CD4-positive, alpha-beta T cell (primary cell): ENCODE data around the gene THOC5. TPM values are rescaled to one million over a fixed set of nuclear protein-coding genes. Genes with fewer than 3 reads are reported as not detected.

Experiments
- ATAC-seq: fragments of 200-7000 bp; cut with Tn5 transposase; one replicate; pipeline ENCODE4 v1.10.0; 2022; ENCODE audit warnings: mild to moderate bottlenecking; ENCODE audit not compliant: poor library complexity
- CTCF ChIA-PET: fragments of 350-600 bp; sonication (Branson Sonifier 250); formaldehyde crosslinking; loops from one replicate; lab custom pipeline; 2021; ENCODE audit warnings: antibody characterized with exemption, inconsistent platforms; lab: Charles Lee
- POLR2A ChIA-PET: fragments of 350-600 bp; sonication (Branson Sonifier 250); formaldehyde crosslinking; loops from one replicate; lab custom pipeline; 2021; ENCODE audit warnings: antibody characterized with exemption, inconsistent platforms; lab: Charles Lee
- DNase-seq, 14 experiments: peaks; one replicate each; pipeline ENCODE4 v3.0.0-alpha.2; 2013 to 2020; ENCODE audit warnings: mixed read lengths in 2 of 14
- H3K27ac ChIP-seq, 2 donors: one replicate each; pipeline versions ENCODE4 v1.5.1 to v1.7.0; 2013; ENCODE audit warnings: low read length in 2 of 2, low read depth in 1 of 2, mild to moderate bottlenecking in 1 of 2
- H3K27me3 ChIP-seq, 2 experiments: 1 replicate in 1 of 2; 2 replicates in 1 of 2; pipeline versions ENCODE4 v1.6.1 to v1.7.0; 2013; ENCODE audit warnings: low read length in 2 of 2, control low read depth in 1 of 2, mild to moderate bottlenecking in 1 of 2, moderate library complexity in 1 of 2; ENCODE audit not compliant: insufficient read depth in 2 of 2, control insufficient read depth in 1 of 2
- H3K36me3 ChIP-seq: one replicate; pipeline ENCODE4 v1.6.1; 2013; ENCODE audit warnings: low read length, control low read depth; ENCODE audit not compliant: insufficient read depth
- H3K4me1 ChIP-seq: one replicate; pipeline ENCODE4 v1.6.1; 2013; ENCODE audit warnings: low read length, control low read depth; ENCODE audit not compliant: insufficient read depth
- H3K4me3 ChIP-seq: one replicate; pipeline ENCODE4 v1.5.1; 2013; ENCODE audit warnings: mild to moderate bottlenecking, low read length, moderate library complexity
- H3K9me3 ChIP-seq, 2 experiments: 1 replicate in 1 of 2; 2 replicates in 1 of 2; pipeline versions ENCODE4 v1.6.1 to v1.7.0; 2013; ENCODE audit warnings: low read length in 2 of 2, mild to moderate bottlenecking in 2 of 2, control low read depth in 1 of 2, moderate library complexity in 1 of 2; ENCODE audit not compliant: control insufficient read depth in 1 of 2, insufficient read depth in 1 of 2
- H3K27ac Mint-ChIP-seq: one replicate; pipeline ENCODE4 v1.8.0; 2020; ENCODE audit warnings: mixed read lengths
- H3K27me3 Mint-ChIP-seq: one replicate; pipeline ENCODE4 v1.8.0; 2021; ENCODE audit warnings: mixed read lengths
- H3K36me3 Mint-ChIP-seq: one replicate; pipeline ENCODE4 v1.8.0; 2021; ENCODE audit warnings: low read depth, mixed read lengths
- H3K4me1 Mint-ChIP-seq: one replicate; pipeline ENCODE4 v1.8.0; 2021; ENCODE audit warnings: low read depth, mixed read lengths
- H3K4me3 Mint-ChIP-seq: one replicate; pipeline ENCODE4 v1.8.0; 2020; ENCODE audit warnings: mild to moderate bottlenecking, mixed read lengths
- H3K9me3 Mint-ChIP-seq: one replicate; pipeline ENCODE4 v1.8.0; 2020; ENCODE audit warnings: mixed read lengths
- intact Hi-C, 2 experiments: fragments of 100-400 bp; cut with DNase I in 1 of 2; cut with micrococcal nuclease in 1 of 2; formaldehyde crosslinking; loops; one replicate each; pipeline versions ENCODE4 v1.15.1 to v1.9.0; 2023 to 2025; cut with DNase I, micrococcal nuclease
- total RNA-seq, 174 experiments: library from RNA in 2 of 174; stranded (reverse) in 2 of 174; gene quantifications; one replicate each; pipeline ENCODE4 v1.2.3 and lab custom pipeline; 2021 to 2026
- TF ChIP-seq, protein P1 (sequence below): fragments of 200-600 bp; IDR thresholded peaks from one replicate; pipeline ENCODE4 v1.8.0; 2022; ENCODE audit warnings: antibody characterized with exemption, mild to moderate bottlenecking

The THOC5 gene
- total RNA-seq, 2 experiments from 2014 or later = 27.1 to 32.9 TPM

DNA sequence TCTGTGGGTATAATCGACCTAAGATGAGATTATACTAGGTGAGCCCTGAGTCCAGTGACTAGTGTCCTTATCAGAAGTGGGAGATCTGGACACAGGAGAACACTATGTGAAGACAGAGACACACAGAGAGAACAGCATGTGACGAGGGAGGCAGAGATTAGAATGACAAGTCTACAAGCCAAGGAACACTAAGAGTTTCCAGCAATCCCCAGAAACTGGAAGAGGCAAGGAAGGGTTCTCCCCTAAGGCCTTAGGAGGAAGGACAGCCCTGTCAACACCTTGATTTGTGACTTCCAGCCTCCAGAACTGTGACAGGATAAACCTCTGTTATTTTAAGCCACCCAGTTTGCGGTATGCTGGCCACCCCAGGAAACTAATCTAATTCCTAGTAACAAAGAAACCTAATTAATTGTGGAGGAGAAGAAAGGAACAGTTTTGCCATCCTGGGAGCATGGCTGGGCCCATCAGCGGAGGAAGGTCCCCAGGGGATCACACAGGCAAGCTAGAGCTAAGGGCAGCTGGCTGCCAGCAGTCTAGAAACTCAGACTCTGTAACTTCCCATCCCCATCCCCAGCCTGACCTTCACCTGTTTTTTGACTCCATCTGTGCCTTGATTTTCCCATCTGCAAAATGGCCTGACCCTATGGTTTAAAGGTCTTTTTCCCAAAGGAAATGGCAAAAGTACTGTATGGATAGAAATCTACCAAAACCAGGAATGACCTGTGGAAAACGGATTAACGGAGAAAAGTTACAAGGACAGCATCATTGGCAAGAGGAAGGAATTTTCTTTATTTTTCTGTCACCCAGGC, 10.3 kb upstream of the THOC5 start:
- POLR2A ChIA-PET = interaction anchor here (1.0 kb wide), 1 partner anchor 10 kb away, joined by 4 read pairs; the partner anchor contains the start of gene THOC5
- CTCF ChIA-PET = no interaction called here
- H3K36me3 ChIP-seq = peaks cover 57% of the 10 kb centered on the region
- no peaks in the 10 kb centered on the region for H3K27me3 ChIP-seq
- H3K27ac ChIP-seq = no peak overlapping the region
- H3K4me3 Mint-ChIP-seq = no peak overlapping the region
- no peak for DNase-seq
- H3K4me3 ChIP-seq = no peak overlapping the region
- peaks cover 54% of the 10 kb centered on the region for H3K36me3 Mint-ChIP-seq
- no peak overlapping the region for H3K27ac Mint-ChIP-seq
- H3K27me3 Mint-ChIP-seq = no peaks in the 10 kb centered on the region
- H3K9me3 ChIP-seq = no peaks in the 10 kb centered on the region
- ATAC-seq = no peak
- intact Hi-C loops = no loop called here
- H3K4me1 Mint-ChIP-seq = no peaks in the 10 kb centered on the region
- H3K9me3 Mint-ChIP-seq = no peaks in the 10 kb centered on the region
- H3K4me1 ChIP-seq = no peaks in the 10 kb centered on the region
- TF ChIP-seq, protein P1, sequence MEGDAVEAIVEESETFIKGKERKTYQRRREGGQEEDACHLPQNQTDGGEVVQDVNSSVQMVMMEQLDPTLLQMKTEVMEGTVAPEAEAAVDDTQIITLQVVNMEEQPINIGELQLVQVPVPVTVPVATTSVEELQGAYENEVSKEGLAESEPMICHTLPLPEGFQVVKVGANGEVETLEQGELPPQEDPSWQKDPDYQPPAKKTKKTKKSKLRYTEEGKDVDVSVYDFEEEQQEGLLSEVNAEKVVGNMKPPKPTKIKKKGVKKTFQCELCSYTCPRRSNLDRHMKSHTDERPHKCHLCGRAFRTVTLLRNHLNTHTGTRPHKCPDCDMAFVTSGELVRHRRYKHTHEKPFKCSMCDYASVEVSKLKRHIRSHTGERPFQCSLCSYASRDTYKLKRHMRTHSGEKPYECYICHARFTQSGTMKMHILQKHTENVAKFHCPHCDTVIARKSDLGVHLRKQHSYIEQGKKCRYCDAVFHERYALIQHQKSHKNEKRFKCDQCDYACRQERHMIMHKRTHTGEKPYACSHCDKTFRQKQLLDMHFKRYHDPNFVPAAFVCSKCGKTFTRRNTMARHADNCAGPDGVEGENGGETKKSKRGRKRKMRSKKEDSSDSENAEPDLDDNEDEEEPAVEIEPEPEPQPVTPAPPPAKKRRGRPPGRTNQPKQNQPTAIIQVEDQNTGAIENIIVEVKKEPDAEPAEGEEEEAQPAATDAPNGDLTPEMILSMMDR = no peak

DNA sequence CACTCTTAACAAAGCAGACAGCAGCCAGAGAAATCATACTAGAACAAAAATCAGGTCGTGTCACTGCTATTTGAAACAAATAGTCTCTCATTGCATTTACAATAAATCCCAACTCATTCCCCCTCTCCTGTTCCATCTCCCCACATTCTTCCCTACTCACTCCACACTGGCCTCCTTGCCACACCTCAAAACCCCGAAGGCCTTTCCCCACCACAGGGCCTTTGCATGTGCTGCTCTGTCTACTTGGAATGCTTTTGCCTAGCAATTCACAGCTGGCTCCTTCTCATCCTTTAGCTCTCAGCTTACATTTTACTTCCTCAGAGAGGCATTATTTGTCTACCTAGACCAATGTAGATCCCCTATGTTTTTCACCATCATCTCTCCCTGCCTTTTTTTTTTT, 6.3 kb upstream of the THOC5 start:
- no peak overlapping the region for H3K4me3 Mint-ChIP-seq
- H3K36me3 ChIP-seq = peaks cover 68% of the 10 kb centered on the region
- no peaks in the 10 kb centered on the region for H3K9me3 Mint-ChIP-seq
- no peak overlapping the region for H3K4me3 ChIP-seq
- H3K27me3 ChIP-seq = no peaks in the 10 kb centered on the region
- H3K27me3 Mint-ChIP-seq = no peaks in the 10 kb centered on the region
- no peak overlapping the region for H3K27ac ChIP-seq
- no peaks in the 10 kb centered on the region for H3K4me1 ChIP-seq
- peaks cover 73% of the 10 kb centered on the region for H3K36me3 Mint-ChIP-seq
- no peaks in the 10 kb centered on the region for H3K4me1 Mint-ChIP-seq
- H3K27ac Mint-ChIP-seq = no peak overlapping the region
- ATAC-seq = no peak
- CTCF ChIA-PET = no interaction called here
- intact Hi-C loops = loop anchor here in 1 of 2 experiments (10.0 kb wide), 1 partner anchor 295 kb away; the partner anchor contains the start of genes EWSR1 and RHBDD3
- TF ChIP-seq, protein P1 = no peak
- no peak for DNase-seq
- POLR2A ChIA-PET = no interaction called here
- H3K9me3 ChIP-seq = no peaks in the 10 kb centered on the region

DNA sequence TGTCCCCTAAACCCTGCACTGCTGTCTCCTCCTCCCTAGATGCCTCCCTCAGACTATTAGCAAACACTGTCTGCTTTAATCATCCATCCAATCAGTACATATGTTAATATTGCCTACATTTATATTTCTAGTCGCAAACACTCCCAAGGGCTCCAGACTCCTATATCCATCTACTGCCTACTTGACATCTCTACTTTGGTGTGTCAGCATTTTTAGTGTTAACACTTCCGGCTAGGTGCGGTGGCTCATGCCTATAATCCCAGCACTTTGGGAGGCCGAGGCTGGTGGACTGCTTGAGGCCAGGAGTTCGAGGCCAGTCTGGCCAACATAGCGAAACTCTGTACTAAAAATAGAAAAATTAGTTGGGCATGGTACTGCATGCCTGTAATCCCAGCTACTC, 5.5 kb upstream of the THOC5 start:
- POLR2A ChIA-PET = no interaction called here
- intact Hi-C loops = loop anchor here in 1 of 2 experiments (10.0 kb wide), 1 partner anchor 294 kb away; the partner anchor contains the start of genes EWSR1 and RHBDD3
- no peak overlapping the region for H3K27ac ChIP-seq
- H3K27me3 ChIP-seq = no peaks in the 10 kb centered on the region
- TF ChIP-seq, protein P1 = no peak
- ATAC-seq (no peak), DNase-seq (no peak)
- Mint-ChIP-seq H3K4me1 (no peaks in the 10 kb centered on the region), H3K27me3 (no peaks in the 10 kb centered on the region), H3K4me3 (no peak overlapping the region), H3K36me3 (peaks cover 70% of the 10 kb centered on the region), H3K27ac (no peak overlapping the region), H3K9me3 (no peaks in the 10 kb centered on the region)
- no peaks in the 10 kb centered on the region for H3K9me3 ChIP-seq
- peaks cover 8% of the 10 kb centered on the region for H3K4me1 ChIP-seq
- H3K36me3 ChIP-seq = peaks cover 63% of the 10 kb centered on the region
- CTCF ChIA-PET = no interaction called here
- H3K4me3 ChIP-seq = no peak overlapping the region
